PFSK-1 (cell line): Measurements from ENCODE around the gene IRX5.

Experiments used
- POLR2AphosphoS5 ChIP-seq: IDR thresholded peaks from 2 replicates; pipeline ENCODE4 v1.6.1; 2012; ENCODE audit warnings: low read depth, mild to moderate bottlenecking, control low read depth, low read length, moderate library complexity
- REST ChIP-seq, 2 experiments: IDR thresholded peaks; 2 replicates each; pipeline versions ENCODE4 v1.6.1 to v1.8.0; 2011 to 2012; ENCODE audit warnings: low read depth in 2 of 2, low read length in 2 of 2, control low read depth in 1 of 2, inconsistent platforms in 1 of 2, mild to moderate bottlenecking in 1 of 2, moderate library complexity in 1 of 2; ENCODE audit not compliant: insufficient read depth in 1 of 2
- SIN3A ChIP-seq: IDR thresholded peaks from 2 replicates; pipeline ENCODE4 v1.6.1; 2012; ENCODE audit warnings: mild to moderate bottlenecking, low read length, moderate library complexity, borderline replicate concordance; ENCODE audit not compliant: insufficient read depth
- TAF1 ChIP-seq: IDR thresholded peaks from 2 replicates; pipeline ENCODE4 v1.6.1; 2012; ENCODE audit warnings: low read length, control low read depth, borderline replicate concordance; ENCODE audit not compliant: insufficient read depth

- TF ChIP-seq REST (IDR thresholded peaks at IDR 0.05; ENCODE audit: insufficient read depth in 1 of 2, low read depth in 2 of 2, low read length in 2 of 2) (no peak), TAF1 (no peak), POLR2AphosphoS5 (no peak), SIN3A (no peak)
These were observed 13.3 kb downstream of the IRX5 start for GRCh38 chr16:54944002-54944401.
